Motor neuron (in vitro differentiated cells): ENCODE data around the gene CRELD1. TPM values are rescaled to one million over a fixed set of nuclear protein-coding genes. Genes with fewer than 3 reads are reported as not detected.

Source experiments
- ATAC-seq, 8 experiments: fragments of 200-7000 bp; cut with Tn5 transposase; replicated peaks in 6 of 8; 2 replicates each; pipeline ENCODE4 v1.8.0; 2021; ENCODE audit warnings: mild to moderate bottlenecking in 8 of 8, moderate library complexity in 8 of 8
- H3K27ac ChIP-seq, 2 donors: fragments of 250-450 bp; sonication (Bioruptor Pico); 2 replicates each; pipeline ENCODE4 v1.9.0; 2021; ENCODE audit warnings: antibody characterized with exemption in 2 of 2, mild to moderate bottlenecking in 2 of 2, moderate library complexity in 1 of 2
- H3K4me1 ChIP-seq, 2 donors: fragments of 250-450 bp; sonication (Bioruptor Pico); replicated peaks in 1 of 2; 2 replicates each; pipeline ENCODE4 v1.6.1; 2021; ENCODE audit warnings: antibody characterized with exemption in 2 of 2, mild to moderate bottlenecking in 2 of 2, moderate library complexity in 1 of 2
- H3K4me3 ChIP-seq, 5 donors: fragments of 250-450 bp; sonication (Bioruptor Pico); 2 replicates each; pipeline ENCODE4 v1.9.0; 2021; ENCODE audit warnings: antibody characterized with exemption in 5 of 5, mild to moderate bottlenecking in 5 of 5, moderate library complexity in 4 of 5
- WGBS, 10 experiments: fragments of 450-650 bp; shearing (Covaris generic); methylation state at CpG; one replicate each; pipeline ENCODE4 v1.0.0; 2022; 5-methylcytosine and 5-hydroxymethylcytosine counted together
- in situ Hi-C, 9 experiments: fragments of 400-800 bp; cut with MboI; loops; one replicate each; pipeline ENCODE4 v1.15.0; 2021; ENCODE audit warnings: low sequenced_read_pairs in 9 of 9, low pct_unique_long_range_greater_than_20kb in 2 of 9; ENCODE audit not compliant: unreplicated experiment in 9 of 9
- total RNA-seq, 8 experiments: library from RNA; unstranded; fragments of 300-600 nt; gene quantifications; 2 replicates each; pipeline versions ENCODE4 v1.2.3 to v1.2.4, GENCODE V29; 2022

Gene CRELD1
- total RNA-seq, 8 experiments from 2014 or later: 14.1 to 55.7 (median 34.1) TPM

DNA sequence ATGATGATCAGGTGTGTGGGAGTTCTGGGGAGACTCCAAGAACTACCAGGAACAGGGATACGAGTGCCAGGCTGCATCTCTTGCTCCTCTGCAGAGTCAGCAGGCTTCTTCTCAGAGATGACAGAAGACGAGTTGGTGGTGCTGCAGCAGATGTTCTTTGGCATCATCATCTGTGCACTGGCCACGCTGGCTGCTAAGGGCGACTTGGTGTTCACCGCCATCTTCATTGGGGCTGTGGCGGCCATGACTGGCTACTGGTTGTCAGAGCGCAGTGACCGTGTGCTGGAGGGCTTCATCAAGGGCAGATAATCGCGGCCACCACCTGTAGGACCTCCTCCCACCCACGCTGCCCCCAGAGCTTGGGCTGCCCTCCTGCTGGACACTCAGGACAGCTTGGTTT, 10.6 kb downstream of the CRELD1 start:
- no peaks in the 10 kb centered on the region for H3K4me1 ChIP-seq
- no peak overlapping the region for H3K4me3 ChIP-seq
- H3K27ac ChIP-seq: no peak overlapping the region
- 33 to 94% (median 80%) methylated on average over 1 to 5 of the region's 11 CpGs; no CpG with 5 or more reads in 5 of the 10 experiments for WGBS, 10 experiments
- no peak for ATAC-seq
- in situ Hi-C loops: no loop called here

DNA sequence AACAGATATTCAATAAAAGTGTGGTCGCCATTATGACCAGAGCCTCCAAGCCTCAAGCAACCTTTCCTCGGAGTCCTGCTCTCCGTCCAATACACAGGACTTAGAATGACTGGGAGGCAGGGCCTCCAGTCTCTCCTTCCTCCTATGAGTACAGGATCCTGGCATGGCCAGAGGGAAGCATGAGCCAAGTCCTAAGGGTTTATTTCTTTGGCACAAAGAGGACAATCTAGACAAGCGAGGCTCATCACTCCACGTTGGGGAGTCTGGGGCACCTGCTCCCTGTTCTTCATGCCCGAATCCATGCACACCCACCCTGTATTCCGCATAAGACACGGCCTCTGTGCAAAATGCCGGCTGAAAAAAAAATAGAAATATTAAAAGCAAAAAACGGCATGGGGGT, 11.7 kb downstream of the CRELD1 start:
- in situ Hi-C loops: no loop called here
- Histone ChIP-seq H3K27ac (no peak overlapping the region), H3K4me3 (no peak overlapping the region), H3K4me1 (no peaks in the 10 kb centered on the region)
- 38 to 100% (median 92%) methylated on average over 1 to 5 of the region's 10 CpGs; no CpG with 5 or more reads in 3 of the 10 experiments for WGBS, 10 experiments
- no peak for ATAC-seq

DNA sequence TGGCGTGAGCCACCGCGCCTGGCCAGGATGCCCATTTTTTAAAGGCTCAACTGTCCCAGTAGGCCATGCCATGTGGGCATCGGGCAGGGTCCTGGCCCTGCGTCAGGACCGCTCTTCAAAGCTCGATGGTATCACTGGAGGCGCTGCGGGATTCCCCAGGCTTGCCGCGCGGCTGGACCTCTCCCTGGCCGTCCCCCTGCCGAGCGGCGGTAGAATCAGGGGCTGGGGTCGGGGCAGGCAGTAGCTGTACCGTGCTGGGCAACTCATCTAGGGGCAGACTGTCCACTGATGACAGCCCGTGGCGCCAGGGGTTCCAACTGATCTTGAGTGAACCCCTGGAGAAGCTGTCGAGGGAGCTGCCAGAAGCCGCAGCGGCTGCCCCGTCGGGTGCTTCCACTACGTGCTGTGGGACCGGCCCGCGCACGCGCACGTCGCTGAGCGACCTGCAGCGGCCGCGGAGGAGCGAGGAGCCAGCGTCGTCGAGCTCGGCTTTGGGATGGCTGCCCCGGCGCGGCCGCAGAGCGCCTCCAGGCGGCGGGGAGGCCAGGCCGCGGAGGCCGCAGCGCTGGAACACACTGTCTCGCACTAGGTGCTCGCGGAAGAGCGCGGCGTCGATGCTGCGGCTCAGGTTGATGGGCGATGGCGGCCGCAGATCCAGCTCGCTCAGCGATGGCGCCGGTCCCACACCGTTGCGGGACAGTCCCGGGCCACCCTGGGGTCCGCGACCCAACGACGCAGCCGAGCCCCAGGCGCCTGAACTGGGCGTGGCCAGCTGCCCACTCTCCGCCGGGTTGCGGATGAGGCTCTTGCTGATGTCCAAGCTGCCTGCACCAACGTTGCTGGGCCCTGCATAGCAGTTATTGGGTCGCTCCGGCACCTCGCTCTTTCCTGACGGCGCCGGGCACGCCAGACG, 12.7 kb downstream of the CRELD1 start:
- 0 to 20% (median 3%) methylated on average over 2 to 10 of the region's 90 CpGs; no CpG with 5 or more reads in 5 of the 10 experiments for WGBS, 10 experiments
- H3K4me1 ChIP-seq: peaks cover 1 to 3% of the 10 kb centered on the region in 2 donors
- peak overlapping the region; percentile 2 to 10 for H3K27ac ChIP-seq
- in situ Hi-C loops: no loop called here
- H3K4me3 ChIP-seq: peak overlapping the region; percentile 27 to 55 (median 50)
- ATAC-seq: peak; percentile 78 to 89 (median 82)

DNA sequence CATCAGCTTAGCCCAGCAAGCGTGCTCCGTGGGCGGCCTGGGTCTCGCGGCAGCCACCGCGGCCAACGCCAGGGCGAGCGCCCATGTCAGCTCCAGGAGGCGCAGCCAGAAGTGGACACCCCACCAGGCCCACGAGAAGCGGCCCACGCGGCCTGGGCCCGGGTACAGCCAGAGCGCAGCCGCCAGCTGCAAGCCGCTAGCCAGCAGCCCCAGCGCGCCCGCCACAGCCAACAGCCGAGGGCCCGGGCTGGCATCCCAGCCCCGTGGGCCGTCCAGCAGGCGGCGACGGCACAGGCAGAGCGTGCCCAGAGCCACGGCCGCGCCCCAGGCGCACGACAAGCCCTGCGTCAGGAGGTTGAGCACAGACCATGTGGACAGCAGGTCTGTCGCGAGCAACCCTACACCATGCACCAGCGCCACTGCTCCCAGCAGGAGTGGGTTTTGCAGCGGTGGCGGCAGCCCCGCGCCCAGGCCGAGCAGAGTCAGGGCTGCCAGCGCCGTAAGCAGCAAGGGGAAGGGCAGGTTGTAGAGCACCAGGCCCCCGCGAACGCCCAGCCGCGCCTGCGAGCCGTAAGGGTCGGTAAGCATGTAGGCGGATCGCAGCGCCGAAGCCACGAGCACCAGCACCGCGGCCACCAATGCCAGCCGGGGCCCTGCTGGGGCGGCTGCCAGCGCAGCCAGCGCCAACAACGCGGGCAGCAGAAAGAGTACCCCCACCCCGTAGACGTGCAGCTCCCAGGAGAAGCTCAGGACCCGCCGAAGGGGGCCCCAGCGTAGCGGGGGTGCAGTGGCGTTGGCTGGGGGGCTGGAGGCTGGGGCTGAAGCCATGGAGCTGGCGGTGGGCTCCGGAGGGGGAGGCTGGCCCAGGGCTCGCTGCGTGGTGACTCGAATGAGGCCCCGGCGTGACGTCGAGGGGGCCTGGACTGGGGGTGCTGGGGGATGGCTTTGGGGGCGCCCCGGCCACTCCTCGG, 13.7 kb downstream of the CRELD1 start:
- no peak overlapping the region for H3K27ac ChIP-seq
- ATAC-seq: peak; percentile 5 to 80 (median 54)
- peak overlapping the region in 4 of 5 donors; percentile 41 to 55 (median 52) for H3K4me3 ChIP-seq
- 1 to 95% methylated on average over 16 to 18 of the region's 86 CpGs; no CpG with 5 or more reads in 8 of the 10 experiments for whole genome bisulfite sequencing, 10 experiments
- in situ Hi-C loops: no loop called here
- peaks cover 3 to 6% of the 10 kb centered on the region in 2 donors for H3K4me1 ChIP-seq

DNA sequence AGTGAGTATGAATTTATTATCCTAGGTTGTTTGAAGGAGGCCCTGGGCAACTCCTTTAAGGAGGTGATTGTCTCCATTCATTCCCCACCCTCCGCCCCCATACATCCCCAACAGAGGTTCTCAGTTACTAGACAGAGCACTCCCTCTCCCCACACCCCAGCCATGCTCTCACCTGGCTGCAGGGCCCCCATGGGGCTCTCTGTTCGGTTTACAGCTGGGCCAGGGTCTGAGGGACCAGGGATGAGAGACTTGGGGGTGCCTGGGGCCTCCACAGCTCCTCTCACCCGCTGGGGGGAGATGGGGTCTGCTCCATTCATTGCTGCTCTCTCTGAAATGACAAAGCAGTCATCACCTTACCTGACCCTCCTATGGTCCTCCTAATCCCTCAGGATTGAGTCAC, 15.0 kb downstream of the CRELD1 start:
- no peak overlapping the region for H3K4me3 ChIP-seq
- H3K27ac ChIP-seq: no peak overlapping the region
- H3K4me1 ChIP-seq: peaks cover 3 to 6% of the 10 kb centered on the region in 2 donors
- in situ Hi-C loops: no loop called here
- 60 to 100% methylated on average over 1 of the region's 3 CpGs; no CpG with 5 or more reads in 8 of the 10 experiments for WGBS, 10 experiments
- ATAC-seq: no peak

DNA sequence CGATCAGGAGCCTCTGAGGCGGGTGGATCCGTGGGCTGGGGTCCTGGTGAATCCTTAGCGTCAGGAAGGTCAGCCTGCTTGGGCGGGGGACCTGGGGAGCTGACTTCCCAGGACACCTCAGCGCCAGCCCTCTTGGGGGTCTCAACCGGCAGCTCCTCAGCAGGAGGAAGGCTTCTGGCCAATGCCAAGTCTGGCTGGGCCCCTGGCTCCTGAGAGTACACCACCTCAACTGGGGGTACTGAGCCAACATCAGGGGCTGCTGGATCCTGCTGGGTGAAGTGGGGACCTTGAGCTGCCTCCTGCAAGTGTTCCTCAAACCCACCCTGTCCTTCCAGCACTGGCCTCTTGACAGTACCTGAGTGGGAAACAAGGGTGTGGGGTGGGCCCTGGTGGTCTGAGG, 15.5 kb downstream of the CRELD1 start:
- no peak for ATAC-seq
- in situ Hi-C loops: no loop called here
- no peak overlapping the region for H3K4me3 ChIP-seq
- H3K27ac ChIP-seq: no peak overlapping the region
- peaks cover 3 to 6% of the 10 kb centered on the region in 2 donors for H3K4me1 ChIP-seq
- WGBS, 10 experiments: 80 to 95% (median 93%) methylated on average over 1 to 3 of the region's 7 CpGs; no CpG with 5 or more reads in 7 of the 10 experiments

DNA sequence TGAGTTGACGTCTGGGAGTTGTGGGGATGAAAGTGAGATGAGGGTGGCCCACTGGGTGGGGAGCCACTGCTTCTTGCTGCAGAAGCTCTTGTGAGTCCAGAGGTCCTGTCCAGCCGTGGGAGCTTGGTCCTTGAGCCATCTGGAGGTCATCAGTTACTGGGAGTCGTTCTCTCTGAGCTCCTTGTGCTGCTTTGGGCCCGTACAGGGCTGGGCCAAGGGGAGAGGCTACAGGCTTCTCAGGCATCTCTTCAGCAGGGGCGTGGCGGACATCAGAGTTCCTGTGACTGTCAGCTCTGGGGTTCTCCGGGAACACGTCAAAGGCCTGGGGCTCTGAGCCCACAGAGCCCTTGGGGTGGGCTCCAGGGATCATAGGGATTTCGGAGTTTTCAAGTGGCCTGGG, 16.0 kb downstream of the CRELD1 start:
- Histone ChIP-seq H3K27ac (no peak overlapping the region), H3K4me1 (peaks cover 3 to 6% of the 10 kb centered on the region in 2 donors), H3K4me3 (no peak overlapping the region)
- WGBS, 10 experiments: 60% methylated on average over 4 of the region's 9 CpGs; no CpG with 5 or more reads in 9 of the 10 experiments
- in situ Hi-C loops: no loop called here
- ATAC-seq: no peak

DNA sequence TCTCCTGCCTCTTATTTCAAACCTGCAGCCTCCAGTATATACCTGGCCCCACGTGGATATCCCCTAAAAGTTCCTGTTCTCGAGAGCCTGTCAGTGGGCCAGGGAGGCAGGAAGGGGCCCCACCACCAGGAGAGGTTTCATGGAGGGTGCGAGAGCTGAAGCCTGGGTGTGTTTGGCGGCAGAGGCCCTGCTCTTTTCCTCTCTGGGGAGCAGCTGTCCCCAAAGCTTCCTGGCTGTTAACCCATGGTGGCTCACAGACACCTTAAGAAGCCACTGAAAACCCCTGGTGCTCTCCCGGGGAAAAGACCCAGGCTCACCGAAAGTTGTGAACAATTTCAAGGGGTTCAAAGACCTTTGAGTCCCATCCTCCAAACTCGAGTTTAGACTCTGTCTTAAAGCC, 17.5 kb downstream of the CRELD1 start:
- WGBS, 10 experiments: 0 to 67% (median 30%) methylated on average over 1 to 4 of the region's 7 CpGs; no CpG with 5 or more reads in 5 of the 10 experiments
- Histone ChIP-seq H3K4me3 (peak overlapping the region in 2 of 5 donors; percentile 98 to 100), H3K27ac (no peak overlapping the region), H3K4me1 (peaks cover 3 to 6% of the 10 kb centered on the region in 2 donors)
- in situ Hi-C loops: no loop called here
- no peak for ATAC-seq

DNA sequence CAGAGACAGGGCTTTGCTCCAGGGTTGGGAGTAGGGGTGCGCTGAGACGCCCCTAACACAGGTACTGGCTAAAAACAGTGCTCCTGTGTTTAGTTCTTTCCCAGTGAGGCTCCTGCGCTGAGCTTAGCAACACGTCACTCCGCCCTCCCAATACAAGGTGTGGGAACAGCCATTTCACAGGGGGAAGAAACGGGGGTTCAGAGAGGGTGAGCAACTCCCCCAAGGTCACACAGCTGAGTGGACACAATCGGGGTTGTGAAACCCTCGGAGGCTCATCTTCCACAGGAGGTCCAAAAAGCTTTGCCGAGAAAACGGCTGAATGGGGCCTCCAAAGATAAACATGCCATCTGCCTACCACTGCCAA, 17.9 kb downstream of the CRELD1 start:
- WGBS, 10 experiments: 27 to 54% (median 45%) methylated on average over 1 to 9 of the region's 10 CpGs; no CpG with 5 or more reads in 5 of the 10 experiments
- in situ Hi-C loops: no loop called here
- no peak overlapping the region for H3K27ac ChIP-seq

DNA sequence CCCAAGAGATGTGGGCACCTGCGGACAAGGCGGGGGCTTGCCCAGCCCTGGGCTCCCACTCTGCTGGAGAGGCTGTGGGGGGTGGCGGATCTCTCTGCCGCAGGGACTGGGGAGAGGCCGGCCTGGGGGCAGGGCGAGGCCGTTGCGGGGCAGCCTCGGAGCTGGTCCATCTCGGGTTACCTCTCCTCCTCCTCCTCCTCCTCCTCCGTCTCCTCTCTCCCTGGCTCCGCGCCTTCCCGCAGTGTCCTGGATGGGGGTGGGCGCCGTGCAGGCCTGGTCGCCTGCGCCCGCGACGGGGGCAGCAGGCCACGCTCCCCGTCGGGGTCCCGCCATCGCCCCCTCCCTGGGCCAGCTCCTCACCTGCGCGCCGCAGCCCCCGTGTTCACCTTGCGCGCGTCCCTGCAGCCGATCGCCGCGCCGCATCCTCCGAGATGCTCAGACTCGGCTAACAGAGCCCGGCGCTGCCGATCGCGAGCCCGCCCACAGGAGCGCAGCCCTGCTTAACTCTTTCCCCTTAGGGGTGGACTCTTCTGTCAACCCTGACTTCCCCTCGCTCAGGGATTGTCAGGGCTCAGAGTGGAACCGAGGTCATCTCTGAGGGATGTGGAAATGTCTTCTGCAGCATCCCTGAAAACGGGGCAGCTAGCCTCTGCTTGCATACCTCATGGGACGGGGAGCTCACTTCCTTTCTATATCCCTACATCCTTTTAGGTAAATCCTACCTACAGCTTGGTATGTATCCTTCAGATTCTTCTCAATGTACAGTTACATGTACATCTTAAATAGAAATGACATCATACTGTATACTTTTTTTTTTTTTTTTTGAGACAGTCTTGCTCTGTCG, 18.6 kb downstream of the CRELD1 start, which contains the start of gene PRRT3:
PRRT3 (minus strand) TSS at position 447 of the 844 bp plus-strand sequence. CDS start 2,293 bp downstream, outside the sequence.
- in situ Hi-C loops: no loop called here
- ATAC-seq: peak; percentile 70 to 92 (median 85)
- no peak within 1 kb of the TSS for H3K27ac ChIP-seq
- peak within 1 kb of the TSS; percentile 80 to 100 (median 98) for H3K4me3 ChIP-seq
- 0 to 83% (median 4%) methylated on average over 1 to 20 of the region's 52 CpGs; no CpG with 5 or more reads in 5 of the 10 experiments for WGBS, 10 experiments
- peaks cover 3 to 6% of the 10 kb centered on the region in 2 donors for H3K4me1 ChIP-seq

More for the DNA sequence above, 17.9 kb downstream of the CRELD1 start:
- no peak for ATAC-seq
- Histone ChIP-seq H3K4me1 (peaks cover 3 to 6% of the 10 kb centered on the region in 2 donors), H3K4me3 (peak overlapping the region; percentile 80 to 100 (median 98))

DNA sequence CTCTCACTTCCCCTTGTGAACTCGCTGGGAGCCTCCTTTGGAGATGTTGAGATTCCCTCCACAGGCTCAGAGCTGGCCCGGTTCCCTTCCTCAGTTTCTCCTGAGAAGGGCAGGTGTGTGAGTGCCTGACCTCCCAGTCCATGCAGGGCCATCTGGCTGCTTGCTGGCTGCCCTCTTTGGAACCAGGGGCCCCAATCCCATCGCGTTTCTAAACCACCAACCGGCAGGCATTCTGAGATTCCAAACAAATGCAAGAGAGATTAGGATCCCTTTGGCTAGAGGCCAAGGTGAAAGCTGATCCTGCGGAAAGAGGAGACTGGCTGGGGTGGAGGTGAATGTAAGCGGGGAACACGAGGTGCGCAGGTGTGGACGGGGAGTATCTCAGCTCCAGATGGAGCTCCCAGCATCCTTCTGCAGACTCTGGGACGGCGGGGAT, 21.5 kb downstream of the CRELD1 start:
- ATAC-seq: no peak
- peaks cover 3 to 6% of the 10 kb centered on the region in 2 donors for H3K4me1 ChIP-seq
- in situ Hi-C loops: no loop called here
- H3K4me3 ChIP-seq: no peak overlapping the region
- H3K27ac ChIP-seq: no peak overlapping the region
- WGBS, 10 experiments: 24 to 94% (median 52%) methylated on average over 1 to 6 of the region's 12 CpGs; no CpG with 5 or more reads in 5 of the 10 experiments
